GM20000 (cell line): ENCODE data around the gene CD247.

ENCODE experiments used
- DNase-seq: peaks from one replicate; pipeline ENCODE4 v3.0.0; 2012; ENCODE audit warnings: low spot score
- TF ChIP-seq, protein P1 (sequence below): IDR thresholded peaks from 2 replicates; pipeline ENCODE4 v1.5.1; 2012; ENCODE audit warnings: mild to moderate bottlenecking, control low read depth; ENCODE audit errors: extremely low read depth, missing control alignments

The CD247 gene

DNA sequence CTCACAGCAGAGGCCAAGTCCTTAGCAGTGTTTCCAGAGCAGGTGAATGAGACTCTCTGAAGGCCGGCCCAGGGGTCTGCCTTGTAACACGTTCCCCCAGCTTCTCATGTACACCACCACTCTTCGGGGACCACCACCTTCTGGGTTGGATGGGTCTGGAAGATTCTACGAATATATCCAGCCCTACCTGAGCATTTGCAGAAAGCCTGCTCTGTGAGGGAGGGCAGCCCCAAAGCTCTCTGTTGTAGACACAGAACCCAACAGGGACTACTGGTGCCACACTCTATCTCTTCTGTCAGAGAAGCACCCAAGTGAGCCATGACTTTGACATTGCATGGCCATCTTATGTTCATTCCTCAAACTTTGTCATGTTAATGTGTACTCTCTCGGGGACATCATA lies 61.8 kb downstream of the CD247 start:
- TF ChIP-seq, protein P1, sequence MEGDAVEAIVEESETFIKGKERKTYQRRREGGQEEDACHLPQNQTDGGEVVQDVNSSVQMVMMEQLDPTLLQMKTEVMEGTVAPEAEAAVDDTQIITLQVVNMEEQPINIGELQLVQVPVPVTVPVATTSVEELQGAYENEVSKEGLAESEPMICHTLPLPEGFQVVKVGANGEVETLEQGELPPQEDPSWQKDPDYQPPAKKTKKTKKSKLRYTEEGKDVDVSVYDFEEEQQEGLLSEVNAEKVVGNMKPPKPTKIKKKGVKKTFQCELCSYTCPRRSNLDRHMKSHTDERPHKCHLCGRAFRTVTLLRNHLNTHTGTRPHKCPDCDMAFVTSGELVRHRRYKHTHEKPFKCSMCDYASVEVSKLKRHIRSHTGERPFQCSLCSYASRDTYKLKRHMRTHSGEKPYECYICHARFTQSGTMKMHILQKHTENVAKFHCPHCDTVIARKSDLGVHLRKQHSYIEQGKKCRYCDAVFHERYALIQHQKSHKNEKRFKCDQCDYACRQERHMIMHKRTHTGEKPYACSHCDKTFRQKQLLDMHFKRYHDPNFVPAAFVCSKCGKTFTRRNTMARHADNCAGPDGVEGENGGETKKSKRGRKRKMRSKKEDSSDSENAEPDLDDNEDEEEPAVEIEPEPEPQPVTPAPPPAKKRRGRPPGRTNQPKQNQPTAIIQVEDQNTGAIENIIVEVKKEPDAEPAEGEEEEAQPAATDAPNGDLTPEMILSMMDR = no peak
- DNase-seq = no peak

DNA sequence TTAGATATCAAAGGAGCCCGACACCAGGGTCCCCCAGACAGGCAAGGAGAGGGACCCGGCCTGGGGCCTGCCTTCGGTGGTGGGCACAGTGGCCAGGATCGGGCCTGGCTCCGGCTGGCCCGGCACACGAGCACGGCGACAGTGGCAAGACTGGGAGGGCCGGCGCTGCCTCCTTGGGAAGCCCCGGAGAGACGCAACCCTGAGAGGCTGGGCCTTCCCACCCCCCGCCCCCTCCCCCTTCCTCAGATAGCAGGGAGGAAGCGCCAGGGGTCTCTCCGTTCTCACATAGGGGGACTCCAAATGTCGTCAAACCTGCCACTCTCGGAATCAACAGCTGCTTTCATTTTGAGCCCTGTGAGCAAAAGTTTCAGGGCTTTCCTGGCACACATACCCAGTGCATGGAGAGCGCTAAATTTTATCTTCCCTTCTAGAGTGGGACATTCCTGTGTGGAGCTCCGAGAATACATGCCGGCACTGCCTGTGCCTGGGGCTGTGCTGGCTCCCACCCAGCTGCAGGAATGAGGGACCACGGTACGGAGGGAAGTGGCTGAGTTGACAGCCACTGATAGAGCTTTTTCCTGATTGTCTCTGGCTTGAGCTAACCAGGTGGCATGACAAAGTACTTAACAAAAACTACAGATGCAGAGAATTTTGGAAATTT lies 62.4 kb downstream of the CD247 start:
- DNase-seq = peak; percentile 64
- TF ChIP-seq, protein P1 = no peak

DNA sequence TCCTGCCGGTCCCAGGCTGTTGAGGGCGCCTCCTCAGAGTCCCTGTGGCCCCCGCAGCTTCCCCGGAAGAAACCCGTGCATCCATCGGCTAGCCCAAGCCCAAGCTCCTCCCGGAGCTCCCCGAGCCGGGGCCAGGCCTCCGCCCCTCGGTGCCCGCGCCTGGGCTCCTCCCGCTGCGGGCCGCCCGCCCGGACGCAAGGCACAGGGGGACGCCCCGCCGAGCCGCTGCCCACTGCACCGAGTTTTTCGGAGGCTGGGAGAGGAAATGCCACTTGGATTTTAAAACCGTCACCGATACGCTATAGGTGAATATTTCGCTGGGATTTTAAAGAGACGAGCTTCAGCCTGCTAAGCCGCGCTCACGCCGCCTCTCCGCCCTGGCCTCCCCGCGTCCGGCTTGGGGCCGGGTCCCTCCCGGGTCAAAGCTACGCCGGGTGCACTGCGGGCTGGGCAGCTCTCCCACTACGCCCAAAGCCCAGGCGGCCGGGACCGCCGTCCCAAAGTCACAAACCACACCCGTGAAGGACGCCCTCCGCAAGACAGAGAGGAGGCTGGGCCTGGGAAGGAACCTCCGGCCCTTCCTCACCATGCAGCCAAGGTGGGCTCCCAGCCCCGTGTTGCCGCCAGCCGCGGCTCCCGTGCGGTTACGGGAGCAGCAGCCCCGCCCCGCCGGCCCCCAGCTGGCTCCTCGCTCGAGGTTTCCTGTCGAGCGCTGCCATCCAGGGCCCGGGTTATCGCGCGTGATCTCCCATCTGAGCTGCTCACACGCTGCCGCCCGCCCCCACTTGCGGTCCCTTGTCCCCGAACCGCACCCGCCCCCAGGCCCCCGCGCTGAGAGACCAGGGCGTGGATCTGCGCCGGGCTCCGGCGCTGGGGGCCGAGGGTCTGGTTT lies 63.2 kb downstream of the CD247 start:
- peak; percentile 77 for DNase-seq
- TF ChIP-seq, protein P1 = no peak

DNA sequence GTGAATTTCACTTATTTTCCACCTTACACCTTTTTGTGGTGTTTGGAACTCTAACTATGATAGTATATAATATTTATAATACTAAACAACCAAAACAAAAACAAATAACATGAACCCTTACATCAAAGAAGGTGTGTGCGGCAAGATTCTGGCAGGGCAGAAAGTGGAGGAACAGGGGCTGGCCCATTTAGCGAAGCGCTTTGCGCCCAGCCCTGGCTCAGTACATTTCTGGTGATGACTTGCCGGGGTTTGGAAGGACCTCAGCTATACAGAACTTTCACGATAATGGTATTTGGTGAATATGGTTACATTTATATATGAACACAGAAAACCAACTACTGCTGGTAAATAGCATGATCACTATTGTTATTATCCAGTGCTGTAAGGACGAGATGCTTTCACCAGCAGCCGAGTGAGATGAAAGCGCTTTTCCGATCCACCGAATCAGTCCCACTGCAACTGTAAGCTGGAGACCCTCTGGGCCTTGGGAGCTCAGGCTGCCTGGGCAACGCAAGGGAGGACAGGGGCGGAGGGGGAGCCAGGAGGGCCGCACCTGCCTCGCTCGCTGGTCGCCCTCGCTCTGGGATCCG lies 63.9 kb downstream of the CD247 start:
- DNase-seq = no peak
- TF ChIP-seq, protein P1 = no peak

DNA sequence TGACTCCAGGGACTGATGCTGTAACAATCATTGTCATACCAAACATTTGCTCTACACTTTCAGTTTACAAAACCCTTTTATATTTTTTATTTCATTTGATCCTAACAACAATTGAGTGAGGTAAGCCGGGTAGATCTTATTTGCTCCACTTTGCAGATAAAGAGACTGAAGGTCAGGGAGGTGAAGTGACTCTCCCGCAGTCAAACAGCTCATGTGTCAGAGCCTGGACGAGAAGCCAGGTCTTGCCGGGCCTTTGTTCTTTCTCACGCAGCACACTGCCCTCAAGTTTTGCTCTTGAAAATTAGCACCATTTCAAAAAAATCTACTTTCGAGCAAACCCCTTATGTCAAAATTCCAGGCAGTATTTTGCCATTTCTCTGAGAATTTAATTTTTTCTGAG lies 65.2 kb downstream of the CD247 start:
- no peak for DNase-seq
- TF ChIP-seq, protein P1 = no peak

DNA sequence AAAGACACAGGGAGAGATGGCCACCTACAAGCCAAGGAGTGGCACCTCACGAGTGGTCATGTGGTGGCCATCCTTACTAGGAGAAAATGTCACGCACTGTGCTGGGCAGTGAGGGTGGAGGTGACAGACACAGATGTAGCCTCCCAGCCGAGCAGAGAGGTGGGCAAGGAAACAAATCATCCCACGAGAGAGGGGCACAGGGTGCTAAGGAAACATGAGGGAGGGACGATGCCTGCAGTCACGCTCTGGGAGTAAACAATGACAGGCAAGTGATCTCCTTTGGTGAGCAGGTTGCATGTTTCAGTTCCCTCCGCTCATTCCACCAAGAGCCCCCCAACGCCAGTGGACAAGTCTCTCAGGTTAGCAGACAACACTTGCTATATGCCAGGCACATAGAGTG lies 65.8 kb downstream of the CD247 start:
- no peak for DNase-seq
- TF ChIP-seq, protein P1 = no peak

DNA sequence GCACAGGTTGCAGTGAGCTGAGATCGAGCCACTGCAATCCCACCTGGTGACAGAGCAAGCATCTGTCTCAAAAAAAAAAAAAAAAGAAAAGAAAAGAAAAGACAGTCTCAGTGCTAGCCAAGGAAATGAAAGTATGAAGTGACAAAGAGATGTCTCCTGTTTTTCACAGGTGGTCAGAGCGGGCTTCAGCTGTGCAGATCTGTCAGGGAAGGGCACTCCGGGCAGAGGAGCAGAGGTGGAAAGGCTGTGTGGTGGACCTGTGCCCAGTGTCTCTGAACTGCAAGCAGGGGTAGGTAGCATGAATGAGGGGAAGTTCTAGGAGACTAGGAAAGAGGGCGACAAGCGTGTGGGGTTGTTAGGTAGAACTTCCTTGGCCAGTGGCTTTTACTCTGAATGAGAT lies 67.5 kb downstream of the CD247 start:
- DNase-seq = no peak
- TF ChIP-seq, protein P1 = no peak
